ENCODE results near the gene SNORC.

GRCh38 chr2:232901736-232902578 is 31.9 kb downstream of the SNORC start:
- no peak for TF ChIP-seq CTCF (IDR thresholded peaks at IDR 0.05)
- no peak for TF ChIP-seq EZH2 (IDR thresholded peaks at IDR 0.05)
- no peak for TF ChIP-seq EZH2phosphoT487 (IDR thresholded peaks at IDR 0.05)
